ENCODE data around the gene DHCR7. TPM values are rescaled to one million over a fixed set of nuclear protein-coding genes. Genes with fewer than 3 reads are reported as not detected.

The DHCR7 gene
- total and polyA plus RNA-seq, 2 experiments from 2014 or later, result 140 to 303 TPM

DNA sequence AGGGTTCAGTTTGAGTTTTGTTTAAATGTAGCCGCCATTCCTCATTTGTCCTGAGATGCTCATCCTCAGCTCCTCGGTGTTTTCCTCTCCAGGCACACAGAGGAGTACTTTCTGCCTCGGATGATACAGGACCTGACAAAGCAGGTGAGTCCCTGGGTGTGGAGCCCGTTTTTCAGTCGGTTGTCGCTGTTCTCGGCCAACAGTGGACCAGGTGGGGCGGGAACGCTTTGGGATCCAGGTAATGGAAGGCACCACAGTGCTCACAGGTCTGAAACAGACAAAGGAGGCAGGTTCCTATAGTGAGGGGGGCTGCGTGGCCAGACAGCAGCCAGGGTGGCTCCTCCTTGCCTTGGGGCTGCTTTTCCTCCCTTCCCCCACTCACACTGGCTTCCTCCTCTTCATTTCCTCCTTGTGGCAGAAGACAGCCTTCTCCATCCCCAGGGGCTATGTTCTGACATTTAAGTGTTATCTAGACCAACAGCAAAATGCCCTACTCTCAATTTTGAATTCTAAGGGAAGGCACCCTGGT lies 24.2 kb upstream of the DHCR7 start:
- Histone ChIP-seq H3K27ac (no peak overlapping the region), H3K36me3 (replicated peaks; ENCODE audit: insufficient read depth, low read depth) (no peaks in the 10 kb centered on the region), H3K4me1 (ENCODE audit: insufficient read depth) (no peaks in the 10 kb centered on the region), H3K4me2 (no peak overlapping the region), H3K79me2 (no peaks in the 10 kb centered on the region), H3K27me3 (no peaks in the 10 kb centered on the region), H3K9me3 (ENCODE audit: low read depth) (no peaks in the 10 kb centered on the region), H4K20me1 (ENCODE audit: insufficient read depth, poor library complexity, severe bottlenecking) (no peaks in the 10 kb centered on the region), H3K4me3 (no peak overlapping the region), H3K9me2 (replicated peaks; ENCODE audit: insufficient read depth) (no peaks in the 10 kb centered on the region), H2AFZ (no peak overlapping the region)
- TF ChIP-seq EZH2 (IDR thresholded peaks at IDR 0.05; ENCODE audit: borderline replicate concordance) (no peak), EZH2phosphoT487 (IDR thresholded peaks at IDR 0.05; ENCODE audit: low read depth, severe bottlenecking, unreplicated experiment) (no peak)
- TF ChIP-seq, protein P1, sequence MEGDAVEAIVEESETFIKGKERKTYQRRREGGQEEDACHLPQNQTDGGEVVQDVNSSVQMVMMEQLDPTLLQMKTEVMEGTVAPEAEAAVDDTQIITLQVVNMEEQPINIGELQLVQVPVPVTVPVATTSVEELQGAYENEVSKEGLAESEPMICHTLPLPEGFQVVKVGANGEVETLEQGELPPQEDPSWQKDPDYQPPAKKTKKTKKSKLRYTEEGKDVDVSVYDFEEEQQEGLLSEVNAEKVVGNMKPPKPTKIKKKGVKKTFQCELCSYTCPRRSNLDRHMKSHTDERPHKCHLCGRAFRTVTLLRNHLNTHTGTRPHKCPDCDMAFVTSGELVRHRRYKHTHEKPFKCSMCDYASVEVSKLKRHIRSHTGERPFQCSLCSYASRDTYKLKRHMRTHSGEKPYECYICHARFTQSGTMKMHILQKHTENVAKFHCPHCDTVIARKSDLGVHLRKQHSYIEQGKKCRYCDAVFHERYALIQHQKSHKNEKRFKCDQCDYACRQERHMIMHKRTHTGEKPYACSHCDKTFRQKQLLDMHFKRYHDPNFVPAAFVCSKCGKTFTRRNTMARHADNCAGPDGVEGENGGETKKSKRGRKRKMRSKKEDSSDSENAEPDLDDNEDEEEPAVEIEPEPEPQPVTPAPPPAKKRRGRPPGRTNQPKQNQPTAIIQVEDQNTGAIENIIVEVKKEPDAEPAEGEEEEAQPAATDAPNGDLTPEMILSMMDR (IDR thresholded peaks at IDR 0.05; ENCODE audit: poor library complexity), result no peak
- DNase-seq (ENCODE audit: low spot score), result no peak
- WGBS (ENCODE audit: low lambda C conversion rate, missing lambda C conversion rate), result 91% methylated on average over 10 of the region's 10 CpGs

DNA sequence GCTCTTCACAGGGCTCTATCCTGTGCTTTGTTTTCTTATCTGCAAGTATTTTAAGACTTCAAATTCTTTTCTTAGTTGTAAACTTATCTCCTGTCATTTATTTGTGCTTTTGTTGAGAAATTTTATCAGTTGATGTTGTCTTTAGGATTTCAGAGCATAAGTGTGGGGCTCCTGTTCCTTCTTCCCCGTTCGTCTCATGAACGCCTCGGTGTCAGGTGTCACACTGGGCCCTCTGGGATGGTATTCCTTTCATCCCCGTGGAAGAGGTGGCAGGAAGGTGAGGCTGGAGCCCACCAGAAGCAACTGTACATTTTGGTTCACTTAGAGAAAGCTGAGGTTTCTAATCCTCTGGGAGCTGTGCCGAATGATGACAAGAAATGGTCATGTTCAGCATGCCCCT lies 22.8 kb upstream of the DHCR7 start:
- H3K36me3 ChIP-seq (replicated peaks; ENCODE audit: insufficient read depth, low read depth), result no peaks in the 10 kb centered on the region

DNA sequence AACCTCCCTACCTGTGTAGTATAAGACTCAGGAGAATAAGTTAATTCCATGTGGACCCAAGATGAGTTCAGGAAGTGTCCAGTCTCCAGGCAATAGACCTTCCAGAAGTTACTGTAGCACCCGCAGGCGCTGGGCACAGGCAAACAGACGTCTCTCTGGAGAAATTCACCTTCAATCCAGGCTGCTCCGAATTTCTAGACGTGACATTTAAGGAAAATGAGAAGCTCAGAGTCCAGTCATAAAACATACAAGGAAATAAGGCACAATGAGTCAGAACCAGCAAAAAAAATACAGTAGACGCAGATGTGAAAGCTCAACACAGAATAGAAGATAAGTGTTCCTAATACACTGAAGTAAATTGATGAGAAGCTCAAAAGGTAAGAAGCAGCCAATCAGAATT lies 19.0 kb upstream of the DHCR7 start:
- Histone ChIP-seq H3K79me2 (no peaks in the 10 kb centered on the region), H4K20me1 (ENCODE audit: insufficient read depth, poor library complexity, severe bottlenecking) (no peaks in the 10 kb centered on the region), H3K27me3 (no peaks in the 10 kb centered on the region), H3K9me3 (ENCODE audit: low read depth) (no peaks in the 10 kb centered on the region), H3K4me2 (no peak overlapping the region), H3K27ac (no peak overlapping the region), H3K4me3 (no peak overlapping the region), H2AFZ (no peak overlapping the region), H3K9me2 (replicated peaks; ENCODE audit: insufficient read depth) (no peaks in the 10 kb centered on the region), H3K36me3 (replicated peaks; ENCODE audit: insufficient read depth, low read depth) (no peaks in the 10 kb centered on the region), H3K4me1 (ENCODE audit: insufficient read depth) (no peaks in the 10 kb centered on the region)
- no peak for DNase-seq (ENCODE audit: low spot score)
- no peak for TF ChIP-seq EZH2 (IDR thresholded peaks at IDR 0.05; ENCODE audit: borderline replicate concordance)
- no peak for TF ChIP-seq EZH2phosphoT487 (IDR thresholded peaks at IDR 0.05; ENCODE audit: low read depth, severe bottlenecking, unreplicated experiment)
- TF ChIP-seq, protein P1 (IDR thresholded peaks at IDR 0.05; ENCODE audit: poor library complexity), result no peak
- WGBS (ENCODE audit: low lambda C conversion rate, missing lambda C conversion rate), result 92% methylated on average over 6 of the region's 6 CpGs

More for the DNA sequence above, 22.8 kb upstream of the DHCR7 start:
- Histone ChIP-seq H3K79me2 (no peaks in the 10 kb centered on the region), H3K4me1 (ENCODE audit: insufficient read depth) (no peaks in the 10 kb centered on the region), H4K20me1 (ENCODE audit: insufficient read depth, poor library complexity, severe bottlenecking) (no peaks in the 10 kb centered on the region), H3K9me2 (replicated peaks; ENCODE audit: insufficient read depth) (no peaks in the 10 kb centered on the region), H2AFZ (no peak overlapping the region), H3K4me3 (no peak overlapping the region), H3K9me3 (ENCODE audit: low read depth) (no peaks in the 10 kb centered on the region), H3K27ac (no peak overlapping the region), H3K4me2 (no peak overlapping the region), H3K27me3 (no peaks in the 10 kb centered on the region)
- TF ChIP-seq EZH2phosphoT487 (IDR thresholded peaks at IDR 0.05; ENCODE audit: low read depth, severe bottlenecking, unreplicated experiment) (no peak), EZH2 (IDR thresholded peaks at IDR 0.05; ENCODE audit: borderline replicate concordance) (no peak)
- TF ChIP-seq, protein P1 (IDR thresholded peaks at IDR 0.05; ENCODE audit: poor library complexity), result no peak
- DNase-seq (ENCODE audit: low spot score), result no peak
- WGBS (ENCODE audit: low lambda C conversion rate, missing lambda C conversion rate), result 42% methylated on average over 6 of the region's 6 CpGs

Measured in hepatocyte (in vitro differentiated cells).